Melanocyte of skin (primary cell): ENCODE results near the gene ZMYND12. TPM values are rescaled to one million over a fixed set of nuclear protein-coding genes. Genes with fewer than 3 reads are reported as not detected.

Experiments used
- small RNA-seq, 2 donors: library from RNA; depleted of rRNA; stranded (forward); fragments of <200 nt; gene quantifications; one replicate each; pipeline ENCODE3, GENCODE V24; 2012
- total RNA-seq, 2 donors: library from RNA; depleted of rRNA; stranded (reverse); fragments of >200 nt; gene quantifications; 2 replicates each; pipeline ENCODE4 v1.2.3, GENCODE V29; 2012

Gene ZMYND12, protein sequence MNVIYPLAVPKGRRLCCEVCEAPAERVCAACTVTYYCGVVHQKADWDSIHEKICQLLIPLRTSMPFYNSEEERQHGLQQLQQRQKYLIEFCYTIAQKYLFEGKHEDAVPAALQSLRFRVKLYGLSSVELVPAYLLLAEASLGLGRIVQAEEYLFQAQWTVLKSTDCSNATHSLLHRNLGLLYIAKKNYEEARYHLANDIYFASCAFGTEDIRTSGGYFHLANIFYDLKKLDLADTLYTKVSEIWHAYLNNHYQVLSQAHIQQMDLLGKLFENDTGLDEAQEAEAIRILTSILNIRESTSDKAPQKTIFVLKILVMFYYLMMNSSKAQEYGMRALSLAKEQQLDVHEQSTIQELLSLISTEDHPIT
- total RNA-seq: 1 to 10 TPM in 1 of 2 donors, under 1 TPM in 1; 0.67 to 1.7 TPM

DNA sequence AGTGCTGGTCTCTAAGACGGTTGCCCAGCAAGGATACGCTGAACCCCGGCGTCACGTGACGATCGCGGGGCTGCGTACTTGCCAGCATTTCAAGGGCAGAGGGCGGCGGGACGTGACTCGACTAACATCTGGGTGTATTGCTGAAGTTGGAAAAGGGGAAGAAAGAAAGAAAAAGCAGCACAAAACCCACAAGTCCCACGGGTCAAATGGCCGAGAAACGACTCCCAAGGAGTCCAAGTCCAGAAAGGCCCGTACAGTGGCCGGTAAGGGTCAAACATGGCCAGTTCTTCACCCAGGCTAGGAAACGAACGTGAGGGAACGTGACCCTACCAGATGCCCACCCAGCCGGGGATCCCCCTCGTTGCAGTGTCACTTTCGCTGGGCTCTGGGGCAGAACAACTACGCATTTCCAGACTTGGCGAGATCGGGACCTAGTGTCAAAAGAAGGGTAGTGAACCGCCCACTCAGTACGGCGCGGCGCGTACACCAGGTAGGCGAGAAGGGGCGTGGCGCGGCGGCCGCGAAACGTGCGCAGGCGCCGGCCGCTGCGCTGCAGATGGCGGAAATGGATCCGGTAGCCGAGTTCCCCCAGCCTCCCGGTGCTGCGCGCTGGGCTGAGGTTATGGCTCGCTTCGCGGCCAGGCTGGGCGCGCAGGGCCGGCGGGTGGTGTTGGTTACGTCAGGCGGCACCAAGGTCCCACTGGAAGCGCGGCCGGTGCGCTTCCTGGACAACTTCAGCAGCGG, at the start of gene ZMYND12, which contains the start of gene PPCS:
ZMYND12 (minus strand) TSS at position 13 of the 744 bp plus-strand sequence. CDS start 25 bp downstream, outside the sequence.
PPCS (plus strand) TSS at position 534 of the 744 bp plus-strand sequence; CDS start at position 557, 23 bp downstream.

DNA sequence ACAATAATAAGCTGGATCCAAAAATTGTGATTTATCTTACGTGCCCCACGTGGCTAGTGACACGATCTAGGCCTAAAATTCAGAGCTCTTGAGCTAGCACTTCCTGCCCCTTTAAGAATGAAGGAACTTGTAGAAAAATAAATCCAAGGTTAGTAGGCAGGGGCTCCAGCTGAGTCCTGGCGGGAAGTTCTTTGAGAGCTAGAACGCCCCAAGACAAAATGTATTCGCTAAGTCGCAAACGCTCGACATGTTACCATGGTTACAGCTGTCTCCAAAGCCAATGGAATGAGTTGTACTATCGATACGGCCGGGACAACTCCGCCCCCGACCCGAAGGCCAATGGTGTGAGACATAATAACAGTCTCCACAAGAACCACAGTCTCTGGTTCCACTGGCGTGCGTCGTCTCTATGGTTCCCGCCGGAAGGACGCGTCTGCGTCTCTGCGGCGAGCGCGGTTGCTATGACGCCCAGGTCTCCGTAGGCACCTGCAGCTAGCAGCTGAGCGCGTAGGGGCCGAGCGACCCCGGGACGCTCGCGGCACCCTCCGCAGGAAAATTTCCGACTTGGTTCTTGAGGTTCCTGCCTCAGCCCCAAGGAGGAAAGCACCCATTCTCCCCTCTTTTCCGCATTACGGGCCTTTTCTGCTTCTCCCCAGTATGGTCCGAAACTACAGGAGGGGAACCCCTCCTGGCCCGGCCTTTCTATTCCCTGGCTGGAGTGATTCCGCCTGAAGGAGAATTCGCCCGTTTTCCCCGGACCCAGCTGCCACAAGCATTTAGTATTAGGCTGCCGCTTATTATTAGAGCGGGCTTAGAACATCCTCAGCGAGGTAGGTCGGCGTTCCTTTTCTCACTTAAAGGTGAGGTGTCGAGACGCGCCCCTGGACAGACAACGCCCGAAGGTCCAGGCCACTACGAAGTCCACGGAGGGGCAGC, 7.3 kb upstream of the ZMYND12 start, which contains the start of gene CCDC30:
CCDC30 (plus strand) TSS at position 459 of the 936 bp plus-strand sequence. CDS start 17,266 bp downstream, outside the sequence.

DNA sequence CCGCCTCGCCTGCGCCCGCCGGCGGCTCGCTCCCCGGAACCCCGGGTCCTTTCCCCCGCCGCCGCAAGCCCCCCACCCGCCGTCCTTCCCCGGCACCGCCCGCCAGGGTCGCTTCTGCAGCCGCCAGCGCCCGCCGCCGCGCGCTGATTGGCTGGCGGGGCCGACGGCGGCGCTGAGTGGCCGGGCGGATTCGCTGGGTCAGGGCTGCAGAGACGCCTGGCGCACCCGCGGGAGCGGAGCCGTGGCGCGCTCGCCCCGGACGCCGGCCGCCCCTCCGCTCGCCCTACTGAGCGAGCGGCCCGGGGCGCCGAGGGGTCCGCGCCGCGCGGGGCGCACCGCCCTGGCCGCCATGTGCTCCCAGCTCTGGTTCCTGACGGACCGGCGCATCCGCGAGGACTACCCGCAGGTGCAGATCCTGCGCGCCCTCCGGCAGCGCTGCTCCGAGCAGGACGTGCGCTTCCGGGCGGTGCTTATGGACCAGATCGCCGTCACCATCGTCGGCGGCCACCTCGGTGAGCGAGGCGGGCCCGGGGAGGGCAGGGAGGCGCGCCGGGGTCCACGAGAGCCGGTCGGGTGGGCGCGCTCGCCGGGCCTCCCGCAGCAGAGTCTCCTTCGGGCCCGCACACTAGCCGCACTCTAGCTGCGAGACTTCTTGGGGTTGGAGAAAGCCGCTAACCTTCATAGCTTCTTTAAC, 75.1 kb downstream of the ZMYND12 start, which contains the start of gene RIMKLA:
RIMKLA (plus strand) TSS at position 207 of the 694 bp plus-strand sequence; CDS start at position 350, 143 bp downstream.

Small RNAs within 50 kb of the gene (small RNA-seq; reads per million reads assigned to genes)
- 0 reads per million in 2 donors for gene TMSB4XP1

Other genes with a start within 250 kb of the ZMYND12 start
- gene FOXJ3, start 120.8 kb downstream of the ZMYND12 start, total RNA-seq: 10 to 100 TPM; 29.6 to 32.6 TPM
- gene RIMKLA, start 75.2 kb downstream of the ZMYND12 start, total RNA-seq: under 1 TPM; under 0.01 TPM
- 10 to 100 TPM; 79.2 to 83.3 TPM for gene PPCS, start 521 bp upstream of the ZMYND12 start, total RNA-seq
- gene CCDC30, start 7.3 kb upstream of the ZMYND12 start, total RNA-seq: under 1 TPM; 0.67 to 0.69 TPM
- 10 to 100 TPM; 24.4 to 34.3 TPM for gene PPIH, start 202.4 kb upstream of the ZMYND12 start, total RNA-seq
- 100 to 1,000 TPM; 365 to 602 TPM for gene YBX1, start 226.4 kb upstream of the ZMYND12 start, total RNA-seq